Measurements from ENCODE around the gene YKT6.
"Not testable (repeated sequence)": the region's sequence is repeated elsewhere in the genome, so short reads cannot be mapped to it uniquely, and the experiment has no call there.

YKT6 gene

DNA sequence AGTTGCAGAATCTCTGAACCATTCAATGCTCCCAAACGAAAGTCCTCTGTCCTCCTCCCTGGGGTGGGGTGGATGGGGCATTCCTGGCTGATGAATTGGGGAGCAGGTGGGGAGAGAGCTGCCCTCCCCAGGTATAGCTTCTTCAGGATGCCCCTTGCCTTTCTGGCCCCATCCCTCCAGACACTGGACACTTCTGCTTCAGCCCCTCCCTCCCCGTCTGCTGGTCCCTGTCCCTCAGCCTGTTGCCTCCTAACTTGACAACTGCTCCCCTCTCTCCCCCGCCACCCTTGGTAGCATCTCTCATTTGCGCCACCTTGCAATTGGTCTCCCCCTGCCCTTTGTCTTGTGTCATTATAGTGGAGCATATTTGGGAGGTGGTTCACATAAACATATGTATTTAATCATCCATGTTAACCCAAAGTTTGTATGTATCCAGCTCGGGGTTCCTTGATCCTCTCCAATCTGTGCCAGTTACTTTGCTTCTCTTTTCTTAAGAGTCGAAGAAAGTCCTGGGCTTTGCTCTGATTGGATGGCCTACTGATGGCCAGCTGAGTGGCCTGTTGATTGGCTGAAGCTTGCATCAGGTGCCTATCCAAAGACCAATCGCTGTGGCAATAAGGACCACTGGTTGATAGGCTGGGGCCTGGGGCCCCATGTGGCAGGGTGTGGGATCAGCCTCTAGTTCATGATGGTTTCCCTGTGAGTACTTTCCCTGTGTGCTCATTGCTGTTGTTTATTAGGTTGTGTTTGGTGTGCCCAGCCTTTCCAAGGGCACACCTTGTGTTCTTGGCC lies 7.6 kb upstream of the YKT6 start:
- DNase-seq (ENCODE audit: low read depth, low spot score), result no peak

DNA sequence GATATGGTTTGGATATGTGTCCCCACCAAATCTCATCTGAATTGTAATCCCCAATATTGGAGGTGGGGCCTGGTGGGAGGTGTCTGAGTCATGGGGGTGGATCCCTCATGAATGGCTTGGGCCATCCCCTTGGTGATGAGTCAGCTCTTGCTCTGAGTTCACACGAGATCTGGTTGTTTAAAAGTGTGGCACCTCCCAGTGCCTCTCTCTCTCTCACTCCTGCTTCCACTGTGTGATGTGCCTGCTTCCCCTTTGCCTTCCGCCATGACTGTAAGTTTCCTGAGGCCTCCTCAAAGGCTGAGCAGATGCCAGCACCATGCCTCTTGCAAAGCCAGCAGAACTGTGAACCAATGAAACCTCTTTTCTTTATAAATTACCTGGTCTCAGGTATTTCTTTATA lies 6.7 kb upstream of the YKT6 start:
- DNase-seq (ENCODE audit: low read depth, low spot score), result no peak

DNA sequence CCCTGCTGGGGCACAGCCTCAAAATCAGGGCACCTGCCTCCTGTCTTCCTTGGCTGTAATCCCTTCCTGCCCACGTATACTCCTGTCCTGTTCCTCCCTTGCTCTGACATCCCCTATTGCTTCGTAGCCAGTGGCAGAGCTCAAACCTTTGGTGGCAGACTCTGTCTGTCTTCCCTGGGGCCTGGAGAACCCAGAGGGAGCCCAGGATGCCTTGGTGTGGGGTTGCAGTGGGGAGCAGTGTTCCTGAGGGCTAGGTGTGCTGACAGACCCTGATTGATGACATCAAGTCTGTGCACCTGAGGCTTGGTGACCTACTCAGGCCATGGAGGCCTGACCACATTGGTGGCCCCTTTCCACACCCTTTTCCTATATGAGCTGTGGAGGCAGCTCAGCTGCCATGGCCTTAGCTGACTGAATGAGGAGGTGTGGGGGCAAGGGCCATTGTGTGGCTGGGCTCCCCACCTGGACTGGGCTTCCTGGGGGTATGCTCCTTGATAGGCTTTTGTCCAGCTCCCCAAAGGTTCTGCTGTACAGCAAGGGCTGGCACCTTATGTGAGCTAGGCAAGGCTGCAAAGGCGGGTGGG lies 6.1 kb upstream of the YKT6 start:
- no peak for DNase-seq (ENCODE audit: low read depth, low spot score)

DNA sequence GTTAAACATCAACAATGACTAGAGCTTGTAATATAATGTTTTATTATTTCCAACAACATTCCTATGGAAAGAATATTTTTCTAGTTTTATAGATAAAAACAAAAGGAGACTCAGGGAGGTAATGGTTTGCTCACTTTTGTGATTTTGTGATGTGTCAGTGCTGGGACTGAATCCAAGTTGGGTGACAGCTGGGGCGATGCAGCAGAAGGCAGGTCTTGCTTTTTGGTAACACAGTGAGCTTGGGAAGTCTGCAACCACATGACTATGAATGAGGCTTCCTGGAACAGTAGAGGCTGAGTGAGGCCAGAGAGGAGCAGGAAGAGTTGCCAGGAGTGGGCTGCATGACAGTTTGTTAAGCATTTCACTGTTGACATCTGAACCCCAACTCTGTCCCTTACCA lies 4.9 kb upstream of the YKT6 start:
- no peak for DNase-seq (ENCODE audit: low read depth, low spot score)

DNA sequence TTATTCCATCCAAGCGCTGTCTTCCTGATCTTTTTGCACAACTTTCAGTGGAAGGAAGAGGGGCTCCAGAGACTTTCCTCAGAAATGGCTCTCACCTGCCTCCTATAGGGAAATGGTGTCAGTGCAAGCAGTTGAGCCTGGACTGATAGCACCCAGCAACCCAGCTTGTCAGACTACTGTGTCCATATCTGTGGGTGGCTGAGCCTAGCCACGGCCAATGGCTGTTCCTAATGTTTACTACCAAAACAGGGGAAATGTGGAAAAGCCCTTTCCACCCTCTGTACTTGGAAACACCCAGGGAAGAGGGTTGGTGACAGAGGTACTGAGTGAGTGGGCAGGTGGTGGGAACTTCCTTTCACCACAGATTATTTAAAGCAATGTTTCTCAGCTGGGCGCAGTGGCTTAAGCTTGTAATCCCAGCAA lies 4.3 kb upstream of the YKT6 start:
- no peak for DNase-seq (ENCODE audit: low read depth, low spot score)

DNA sequence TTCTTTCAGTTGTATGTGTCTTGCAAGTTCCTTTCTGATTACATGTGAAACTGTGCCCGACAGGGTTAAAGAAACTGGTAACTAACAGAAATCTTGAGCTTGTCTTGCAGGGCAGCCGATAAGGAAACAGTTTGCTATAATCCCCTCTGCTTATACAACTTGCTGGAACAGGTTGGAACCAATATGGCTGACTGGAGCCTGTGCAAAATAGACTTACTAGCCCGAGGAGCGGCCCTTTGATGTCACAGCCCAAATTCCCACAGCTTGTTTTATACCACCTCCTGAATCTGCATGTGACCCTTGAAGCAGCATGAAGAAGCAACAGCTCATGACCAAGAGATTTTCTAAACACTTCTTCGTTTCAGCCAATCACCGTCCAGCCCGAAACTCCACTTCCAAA lies 3.3 kb upstream of the YKT6 start:
- DNase-seq (ENCODE audit: low read depth, low spot score), result no peak

DNA sequence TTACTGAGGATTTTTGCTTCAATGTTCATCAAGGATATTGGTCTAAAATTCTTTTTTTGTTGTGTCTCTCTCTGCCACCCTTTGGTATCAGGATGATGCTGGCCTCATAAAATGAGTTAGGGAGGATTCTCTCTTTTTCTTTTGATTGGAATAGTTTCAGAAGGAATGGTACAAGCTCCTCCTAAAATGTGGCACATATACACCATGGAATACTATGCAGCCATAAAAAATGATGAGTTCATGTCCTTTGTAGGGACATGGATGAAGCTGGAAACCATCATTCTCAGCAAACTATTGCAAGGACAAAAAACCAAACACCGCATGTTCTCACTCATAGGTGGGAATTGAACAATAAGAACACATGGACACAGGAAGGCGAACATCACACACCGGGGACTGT lies 615 bp upstream of the YKT6 start:
- not testable (repeated sequence) for DNase-seq (ENCODE audit: low read depth, low spot score)

DNA sequence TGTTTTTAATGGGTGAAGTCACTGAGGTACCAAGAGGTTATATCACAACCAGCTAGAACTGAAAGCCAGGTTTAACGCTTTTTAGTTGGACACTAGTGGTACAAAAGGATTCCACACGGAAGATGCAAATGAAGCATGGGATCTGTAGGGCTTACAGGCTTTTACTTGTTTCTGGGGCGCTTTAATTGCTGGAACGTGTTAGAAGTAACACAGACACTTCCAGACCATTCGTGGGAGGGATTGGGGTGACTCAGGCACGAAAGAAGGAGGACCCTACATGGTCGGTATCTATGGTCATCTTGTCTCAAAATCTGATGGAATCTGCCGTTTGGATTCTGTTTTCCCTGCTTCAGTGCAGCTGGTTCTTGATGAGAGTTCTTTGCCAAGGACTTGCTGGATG lies 1.0 kb downstream of the YKT6 start:
- DNase-seq (ENCODE audit: low read depth, low spot score), result no peak

DNA sequence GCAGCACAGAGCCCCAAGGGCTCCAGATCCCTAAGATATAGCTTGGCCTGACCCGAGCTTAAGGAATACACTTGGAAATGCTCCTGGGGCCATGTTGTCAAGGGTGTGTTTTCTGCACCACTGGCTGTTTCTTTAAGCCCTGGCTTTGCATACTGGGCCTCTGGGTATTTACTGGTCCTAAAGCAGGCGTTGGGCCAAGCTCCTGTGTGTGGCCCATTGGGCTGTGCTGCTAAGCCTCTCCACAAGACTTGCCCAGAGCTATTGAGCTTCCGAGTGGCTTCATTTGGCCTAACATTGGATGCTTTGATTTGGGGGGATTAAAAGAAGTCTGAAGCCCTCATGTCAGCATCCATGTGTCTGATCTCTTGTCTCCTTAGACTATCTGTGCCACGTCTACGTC lies 5.2 kb downstream of the YKT6 start:
- DNase-seq (ENCODE audit: low read depth, low spot score), result no peak

DNA sequence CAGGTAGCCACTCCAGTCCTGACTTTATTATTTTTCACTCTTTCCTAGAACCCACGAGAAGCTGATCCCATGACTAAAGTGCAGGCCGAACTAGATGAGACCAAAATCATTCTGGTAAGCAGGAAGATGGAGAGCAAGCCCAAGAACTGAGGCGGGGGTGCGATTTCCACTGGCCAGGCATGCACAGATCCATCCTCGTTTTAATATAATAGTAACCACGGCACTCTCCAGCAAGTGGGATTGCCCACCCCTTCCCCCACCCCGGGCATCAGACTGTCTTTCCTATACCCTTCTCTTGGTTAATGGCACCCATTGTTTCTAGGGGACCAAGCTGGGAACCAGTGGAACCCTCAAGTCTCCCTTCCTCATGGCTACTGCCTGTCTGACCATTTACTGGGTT lies 7.3 kb downstream of the YKT6 start:
- DNase-seq (ENCODE audit: low read depth, low spot score), result no peak

DNA sequence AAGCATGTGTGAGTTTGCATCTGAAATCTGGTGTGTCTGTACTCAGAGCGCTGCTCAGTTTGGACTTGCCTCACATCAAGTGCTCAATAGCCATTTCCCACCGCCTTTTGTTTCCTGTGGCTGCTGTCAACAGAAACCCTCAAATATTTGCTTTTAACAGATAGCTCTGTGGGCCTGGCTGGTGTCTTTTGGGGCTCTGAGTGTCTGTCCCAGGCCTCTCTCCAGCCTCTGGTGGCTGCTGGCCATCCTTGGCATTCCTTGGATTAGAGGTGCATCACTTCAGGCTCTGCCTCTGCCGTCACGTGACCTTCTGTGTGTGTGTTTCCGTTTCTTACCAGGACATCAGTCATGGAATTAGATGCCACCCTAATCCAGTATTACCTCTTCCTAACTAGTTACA lies 9.3 kb downstream of the YKT6 start:
- DNase-seq (ENCODE audit: low read depth, low spot score), result no peak

DNA sequence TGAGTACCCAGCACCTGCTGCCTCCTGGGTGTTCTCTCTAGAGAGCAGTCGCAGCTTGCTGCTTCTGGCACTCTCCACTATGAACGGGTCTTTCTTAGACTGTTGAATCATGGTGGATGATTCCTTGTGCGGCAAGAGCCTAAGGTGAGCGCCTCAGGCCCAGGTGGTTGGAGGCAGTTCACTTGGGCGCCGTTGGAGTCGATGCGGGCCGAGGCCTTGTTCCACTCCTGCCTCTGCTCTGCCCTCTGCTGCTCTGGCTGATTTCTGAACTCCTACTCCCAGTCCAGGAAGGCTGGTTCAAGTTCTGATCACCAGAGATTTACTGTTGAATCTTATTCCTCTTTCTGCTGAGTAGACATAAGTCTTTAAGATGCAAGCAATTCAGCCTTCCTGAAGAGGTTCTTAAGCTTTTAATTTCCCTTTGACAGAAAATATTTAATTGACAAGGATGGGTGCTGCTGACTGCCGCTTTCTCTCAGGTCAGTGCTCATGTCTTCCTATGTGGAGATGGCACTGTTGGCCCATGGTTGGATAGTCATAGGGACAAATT lies 10.4 kb downstream of the YKT6 start:
- no peak for DNase-seq (ENCODE audit: low read depth, low spot score)

DNA sequence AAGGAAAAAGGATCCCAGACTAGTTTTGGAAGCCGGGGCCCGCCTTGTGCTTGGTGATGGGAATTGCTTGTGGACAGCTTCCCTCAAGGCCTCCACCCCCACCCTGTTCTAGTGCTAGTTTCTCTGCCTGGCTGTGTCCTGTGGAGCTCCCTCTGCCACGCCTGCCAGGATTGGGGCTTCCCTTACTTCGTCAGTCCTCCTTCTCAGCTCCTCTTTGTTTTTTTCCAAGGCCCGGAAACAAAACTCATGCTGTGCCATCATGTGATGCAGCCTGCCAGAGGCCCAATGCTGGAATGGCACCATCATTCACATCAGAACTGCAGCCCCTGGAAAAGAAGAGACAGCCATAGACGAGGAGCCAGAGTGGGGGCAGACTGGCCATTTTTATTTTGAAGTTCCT lies 11.2 kb downstream of the YKT6 start:
- DNase-seq (ENCODE audit: low read depth, low spot score), result no peak

DNA sequence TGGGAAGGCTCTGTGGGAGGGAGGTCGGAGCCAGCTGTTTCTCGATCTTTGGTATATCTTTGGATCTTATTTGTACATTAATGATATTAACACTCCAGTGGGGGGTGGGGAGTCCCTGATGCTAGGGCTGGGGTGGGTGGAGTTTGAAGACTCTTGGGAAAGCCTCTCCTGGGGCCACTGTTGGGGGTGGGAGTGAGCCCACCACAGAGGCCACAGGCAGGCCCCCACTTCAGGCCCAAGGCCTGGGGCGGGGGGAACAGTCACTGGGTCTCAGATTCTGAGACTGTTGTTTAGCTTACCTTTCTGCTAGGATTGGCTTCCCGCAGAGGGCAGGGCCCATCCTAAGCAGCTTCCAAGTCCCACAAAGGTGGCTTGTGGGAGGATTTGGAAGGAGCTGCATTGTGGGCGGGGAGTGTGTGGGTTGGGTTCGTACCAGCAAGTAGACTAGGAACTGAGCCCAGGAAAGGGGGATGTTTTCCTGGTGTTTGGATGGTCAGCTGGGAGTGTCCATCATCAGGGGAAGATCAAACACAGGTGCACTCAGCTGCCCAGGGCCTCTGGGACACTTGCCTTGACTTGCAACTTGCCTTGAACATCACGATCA lies 11.9 kb downstream of the YKT6 start:
- DNase-seq (ENCODE audit: low read depth, low spot score), result no peak

DNA sequence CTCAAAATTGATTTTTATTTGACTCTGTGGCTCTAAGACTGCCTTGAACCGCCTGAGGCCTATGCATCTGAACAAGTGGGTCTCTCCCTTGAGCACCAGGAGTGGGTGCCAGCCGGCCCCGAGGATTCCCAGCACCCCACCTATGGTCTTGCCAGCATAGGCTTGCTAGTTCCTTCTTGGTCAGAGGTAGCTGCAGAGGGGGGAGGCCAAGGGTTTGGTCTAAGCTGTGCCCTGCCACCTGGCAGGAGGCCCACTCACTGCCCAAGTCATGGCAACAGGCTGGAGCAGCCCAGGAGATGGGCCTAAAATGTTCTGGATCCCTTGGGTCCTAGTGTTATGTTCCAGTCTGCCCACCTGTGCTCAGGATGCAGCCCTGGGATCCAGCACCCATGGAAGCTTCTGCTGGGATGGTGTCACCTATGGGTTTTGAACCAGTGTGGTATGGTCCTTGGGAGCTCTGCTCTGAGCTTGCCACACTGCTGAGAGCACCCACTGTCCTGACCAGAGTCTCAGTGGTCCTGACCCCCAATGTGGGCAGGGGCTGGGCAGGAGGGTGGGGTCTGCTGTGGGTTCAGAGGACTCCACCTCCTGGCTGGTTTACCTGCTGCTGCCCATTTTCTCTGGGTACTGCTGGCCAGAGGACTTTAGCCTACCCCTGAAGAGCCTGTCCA lies 12.6 kb downstream of the YKT6 start:
- DNase-seq (ENCODE audit: low read depth, low spot score), result no peak

DNA sequence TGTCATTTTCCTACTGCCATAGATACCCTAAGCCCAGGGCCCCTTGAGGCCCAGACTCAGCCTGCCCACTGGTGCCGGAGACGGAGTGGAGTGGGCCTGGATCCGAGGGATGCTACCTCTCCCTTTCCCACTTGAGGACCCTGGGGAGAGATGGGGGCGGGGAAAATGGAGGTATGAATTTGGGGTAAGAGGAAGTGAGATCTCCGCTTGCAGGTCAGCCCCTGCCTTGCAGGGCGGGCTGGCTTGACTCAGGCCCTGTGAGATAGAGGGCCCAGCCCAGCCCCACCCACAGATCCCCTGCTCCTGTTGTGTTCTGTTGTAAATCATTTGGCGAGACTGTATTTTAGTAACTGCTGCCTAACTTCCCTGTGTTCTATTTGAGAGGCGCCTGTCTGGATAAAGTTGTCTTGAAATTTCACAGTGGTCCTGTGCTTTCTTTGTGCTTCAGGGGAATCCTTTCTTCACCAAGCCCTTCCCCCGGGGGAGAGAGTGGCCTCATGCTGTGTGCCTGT lies 13.2 kb downstream of the YKT6 start:
- DNase-seq (ENCODE audit: low read depth, low spot score), result no peak

DNA sequence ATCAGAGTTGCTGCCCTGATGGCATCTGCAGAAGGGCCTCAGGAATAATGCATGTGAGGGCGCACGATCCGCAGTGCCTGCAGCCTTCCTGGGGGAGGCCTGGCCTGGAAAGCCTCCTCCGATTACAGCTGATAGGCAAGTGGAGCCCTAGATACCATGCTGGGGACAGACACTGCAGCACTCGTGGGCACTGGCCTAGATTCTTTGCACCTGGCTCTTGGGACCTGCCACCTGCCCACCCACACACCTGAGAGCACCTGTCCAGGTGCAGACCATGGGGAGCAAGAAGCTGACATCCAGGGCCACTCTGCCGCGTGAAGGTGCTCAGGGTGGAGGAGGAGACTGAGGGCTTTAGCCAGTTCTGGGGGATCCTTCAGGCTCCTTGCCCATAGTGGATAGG lies 14.8 kb downstream of the YKT6 start:
- no peak for DNase-seq (ENCODE audit: low read depth, low spot score)

DNA sequence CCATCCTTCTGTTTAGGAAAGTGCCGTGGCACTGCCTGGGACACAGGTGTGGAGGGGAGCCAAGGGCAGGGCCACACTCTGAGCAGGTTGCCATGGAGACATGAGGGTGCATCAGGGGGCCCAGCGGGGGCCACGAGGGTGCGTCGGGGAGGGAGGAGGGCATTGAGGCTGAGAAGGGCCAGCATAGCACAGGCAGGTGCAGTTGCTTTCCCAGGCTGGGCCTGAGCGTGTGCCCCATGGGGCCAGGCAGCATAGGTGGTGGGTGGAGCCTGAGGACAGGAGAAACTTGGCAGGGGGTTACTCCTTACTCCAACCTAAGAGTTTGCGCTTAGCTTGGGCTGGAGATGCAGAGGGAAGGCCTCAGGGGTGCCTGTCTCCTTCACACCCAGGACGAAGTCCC lies 15.2 kb downstream of the YKT6 start:
- DNase-seq (ENCODE audit: low read depth, low spot score), result no peak

DNA sequence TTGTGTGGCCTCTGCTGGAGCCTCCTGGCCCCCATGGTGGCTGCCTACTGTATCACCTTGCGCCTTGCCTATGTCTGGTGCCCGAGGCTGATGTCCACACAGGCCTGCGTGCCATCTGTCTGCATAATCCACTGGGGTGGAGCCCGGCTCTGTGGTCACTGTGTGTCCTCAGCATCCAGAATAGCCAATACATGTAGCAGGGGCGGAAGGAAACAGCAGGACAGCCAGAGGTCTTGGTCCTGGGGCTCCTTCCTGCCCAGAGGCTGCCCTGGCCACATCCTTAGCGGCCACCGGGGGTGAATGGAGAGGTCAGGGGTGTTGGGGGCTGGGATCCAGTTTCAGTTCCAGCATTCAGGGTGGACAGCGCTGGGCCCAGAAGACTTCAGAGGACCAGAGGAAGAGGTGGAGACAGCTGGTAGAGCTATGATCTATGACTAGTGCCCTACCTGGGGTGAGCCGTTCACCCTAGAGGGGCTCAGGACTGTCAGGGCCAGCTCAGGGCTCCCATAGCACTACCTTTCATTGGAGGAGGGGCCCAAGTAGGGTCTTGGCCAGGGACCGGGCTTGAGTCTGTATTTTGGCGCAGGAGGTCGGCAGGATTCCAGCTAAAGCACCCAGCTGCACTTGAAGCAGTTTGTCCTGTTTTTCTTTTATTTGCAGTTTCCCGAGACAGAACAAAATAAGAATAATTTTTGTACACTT lies 15.9 kb downstream of the YKT6 start:
- DNase-seq (ENCODE audit: low read depth, low spot score), result no peak

DNA sequence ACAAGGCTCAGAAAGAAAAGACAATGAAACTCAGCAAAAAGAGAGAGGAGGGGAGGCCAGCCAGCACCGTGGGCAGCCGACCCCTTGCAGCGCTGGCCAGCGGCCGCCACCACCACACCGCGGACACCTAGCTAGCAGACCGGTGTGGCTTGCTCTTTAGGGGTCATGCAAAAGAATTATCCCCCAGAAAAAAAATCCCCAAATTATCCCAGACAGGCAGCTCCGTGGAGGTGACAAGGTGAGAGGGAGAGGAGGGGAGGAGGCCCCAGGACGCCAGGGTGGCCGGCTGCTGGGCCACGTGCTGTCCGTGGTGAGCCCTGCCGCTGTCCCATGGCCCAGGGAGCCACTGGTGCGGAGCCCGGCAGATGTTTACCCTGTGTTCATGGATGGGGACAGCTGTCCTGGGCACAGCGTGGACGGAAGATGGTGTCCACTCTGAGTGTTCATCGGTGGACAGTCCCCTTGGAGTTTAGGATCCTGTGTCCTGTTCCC lies 16.5 kb downstream of the YKT6 start:
- DNase-seq (ENCODE audit: low read depth, low spot score), result no peak

DNA sequence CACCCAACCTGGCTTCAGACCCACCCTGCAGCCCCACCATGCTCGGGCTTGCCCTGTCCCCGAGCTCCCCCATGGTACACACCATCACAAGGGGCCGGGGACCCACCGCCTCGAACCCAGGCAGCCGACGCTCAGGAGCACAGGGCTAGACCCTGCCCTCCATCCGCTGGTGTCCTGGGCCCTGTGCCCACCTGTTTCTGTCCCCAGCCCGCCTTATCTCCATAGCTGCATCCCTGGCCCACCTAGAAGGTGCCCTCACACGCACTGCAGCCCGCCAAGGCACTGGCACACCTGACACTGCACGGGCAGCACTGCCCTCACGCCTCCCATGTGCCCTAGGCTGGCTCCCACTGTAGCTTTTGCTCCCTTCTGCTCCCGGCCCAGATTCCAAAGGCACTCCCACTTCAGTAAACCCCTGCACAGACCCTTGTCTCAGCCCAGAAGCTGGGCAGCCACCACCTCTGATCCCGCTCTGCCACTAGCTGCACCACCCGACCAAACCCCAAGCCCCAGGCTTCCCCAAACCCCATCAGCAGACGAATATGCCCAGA lies 17.1 kb downstream of the YKT6 start:
- no peak for DNase-seq (ENCODE audit: low read depth, low spot score)

Data from brain pericyte (primary cell).